ENCODE data around the gene PBXIP1. TPM values are rescaled to one million over a fixed set of nuclear protein-coding genes. Genes with fewer than 3 reads are reported as not detected.

The PBXIP1 gene
- total and polyA plus RNA-seq, 2 of the 13 experiments (the other 11 are each of a cell fraction or from before 2014, with no cell fraction given): 16.3 to 31.9 TPM

DNA sequence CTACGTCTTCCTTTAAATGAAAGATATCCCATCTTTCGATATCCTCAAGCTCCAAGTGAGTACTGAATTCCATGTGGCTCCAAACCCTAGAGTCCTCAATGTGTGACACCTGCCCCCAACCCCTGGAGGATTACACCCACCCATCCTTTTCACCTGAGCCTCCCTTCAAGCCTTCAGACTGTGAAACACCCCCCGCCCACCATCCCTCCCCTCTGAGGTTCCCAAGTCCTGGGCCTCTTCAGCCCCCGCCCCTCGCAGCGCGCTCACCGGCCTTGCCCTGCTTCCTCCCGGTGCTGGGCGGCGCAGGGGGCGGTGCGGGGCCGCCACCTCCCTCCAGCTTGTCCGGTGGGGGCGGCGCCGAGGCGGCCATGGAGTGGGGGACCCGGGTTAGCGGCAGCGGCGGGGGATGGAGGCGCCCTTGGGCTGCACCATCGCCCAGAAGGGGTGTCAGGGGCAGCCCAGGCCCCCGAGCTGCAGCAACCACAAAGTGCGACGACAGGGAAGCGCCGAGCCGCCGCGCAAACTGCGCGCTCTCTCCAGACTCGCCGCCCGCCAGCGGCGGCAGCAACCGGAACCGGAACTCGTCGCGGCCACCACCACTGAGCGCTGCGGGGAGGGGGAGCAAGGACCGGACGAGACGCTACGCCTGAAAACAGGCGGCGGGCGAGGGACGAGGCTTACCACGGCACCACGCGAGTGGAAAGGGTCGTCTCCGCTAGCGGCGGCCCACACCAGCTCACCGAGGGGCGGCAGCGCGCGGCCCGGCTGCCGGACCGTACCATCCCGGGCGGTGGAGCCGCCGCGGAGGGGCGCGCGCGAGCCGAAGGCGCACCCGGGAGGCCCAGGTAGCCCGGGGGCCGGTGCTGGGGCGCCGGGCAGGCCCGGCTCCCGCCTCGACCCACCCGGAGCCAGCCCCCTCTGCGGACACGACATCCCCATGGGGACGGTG lies 5.6 kb upstream of the PBXIP1 start, which contains the start of gene PYGO2 (continued):
- peak; percentile 59; the same call in 1 of the 2 replicates for TF ChIP-seq GFI1 (CRISPR knock-in tag; IDR thresholded peaks at IDR 0.05; ENCODE audit: borderline replicate concordance)
- no peak for TF ChIP-seq XBP1 (CRISPR knock-in tag; IDR thresholded peaks at IDR 0.05)
- TF ChIP-seq ZNF207 (IDR thresholded peaks at IDR 0.05; ENCODE audit: borderline replicate concordance): no peak
- TF ChIP-seq ELF3 (CRISPR knock-in tag; IDR thresholded peaks at IDR 0.05): peak; percentile 41
- no peak for TF ChIP-seq SOX6 (IDR thresholded peaks at IDR 0.05)
- 0 out of 2 replicates have a peak, but pooled peaks have one; percentile 40 for TF ChIP-seq SOX6 (CRISPR knock-in tag; IDR thresholded peaks at IDR 0.05)
- no peak for TF ChIP-seq NFKBIZ (CRISPR knock-in tag; IDR thresholded peaks at IDR 0.05)
- peak; percentile 90 for TF ChIP-seq ZNF160 (CRISPR knock-in tag; IDR thresholded peaks at IDR 0.05)
- TF ChIP-seq ZNF644 (CRISPR knock-in tag; IDR thresholded peaks at IDR 0.05; ENCODE audit: low read depth): no peak
- no peak for TF ChIP-seq PPARG (CRISPR knock-in tag; conservative IDR thresholded peaks at IDR 0.05)
- TF ChIP-seq CCDC6 (CRISPR knock-in tag; IDR thresholded peaks at IDR 0.05): peak; percentile 93
- TF ChIP-seq POLR2G (IDR thresholded peaks at IDR 0.05; ENCODE audit: low read depth, low read length): peak; percentile 88
- TF ChIP-seq GABPB1 (CRISPR knock-in tag; IDR thresholded peaks at IDR 0.05): peak; percentile 96
- 0 out of 2 replicates have a peak, but pooled peaks have one; percentile 58 for TF ChIP-seq JDP2 (CRISPR knock-in tag; IDR thresholded peaks at IDR 0.05; ENCODE audit: borderline replicate concordance)
- no peak for TF ChIP-seq HNRNPL (IDR thresholded peaks at IDR 0.05; ENCODE audit: low read depth, low read length)
- TF ChIP-seq, protein P1, sequence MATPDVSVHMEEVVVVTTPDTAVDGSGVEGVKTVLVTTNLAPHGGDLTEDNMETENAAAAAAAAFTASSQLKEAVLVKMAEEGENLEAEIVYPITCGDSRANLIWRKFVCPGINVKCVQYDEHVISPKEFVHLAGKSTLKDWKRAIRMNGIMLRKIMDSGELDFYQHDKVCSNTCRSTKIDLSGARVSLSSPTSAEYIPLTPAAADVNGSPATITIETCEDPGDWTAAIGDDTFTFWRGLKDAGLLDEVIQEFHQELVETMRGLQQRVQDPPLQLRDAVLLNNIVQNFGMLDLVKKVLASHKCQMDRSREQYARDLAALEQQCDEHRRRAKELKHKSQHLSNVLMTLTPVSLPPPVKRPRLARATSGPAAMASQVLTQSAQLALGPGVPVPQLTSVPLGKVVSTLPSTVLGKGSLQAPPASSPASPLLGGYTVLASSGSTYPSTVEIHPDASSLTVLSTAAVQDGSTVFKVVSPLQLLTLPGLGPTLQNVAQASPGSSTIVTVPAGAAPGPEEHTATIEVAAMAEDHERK (CRISPR knock-in tag; IDR thresholded peaks at IDR 0.05; ENCODE audit: low read depth): no peak
- peak; percentile 85 for TF ChIP-seq EED (CRISPR knock-in tag; IDR thresholded peaks at IDR 0.05)
- TF ChIP-seq ZNF333 (CRISPR knock-in tag; IDR thresholded peaks at IDR 0.05; ENCODE audit: borderline replicate concordance): no peak
- no peak for TF ChIP-seq ZZZ3 (CRISPR knock-in tag; IDR thresholded peaks at IDR 0.05; ENCODE audit: borderline replicate concordance)
- TF ChIP-seq ZSCAN12 (CRISPR knock-in tag; IDR thresholded peaks at IDR 0.05): peak; percentile 87; the same call in 1 of the 2 replicates
- peak; percentile 89 for TF ChIP-seq ZNF772 (CRISPR knock-in tag; IDR thresholded peaks at IDR 0.05)
- TF ChIP-seq, protein P2, sequence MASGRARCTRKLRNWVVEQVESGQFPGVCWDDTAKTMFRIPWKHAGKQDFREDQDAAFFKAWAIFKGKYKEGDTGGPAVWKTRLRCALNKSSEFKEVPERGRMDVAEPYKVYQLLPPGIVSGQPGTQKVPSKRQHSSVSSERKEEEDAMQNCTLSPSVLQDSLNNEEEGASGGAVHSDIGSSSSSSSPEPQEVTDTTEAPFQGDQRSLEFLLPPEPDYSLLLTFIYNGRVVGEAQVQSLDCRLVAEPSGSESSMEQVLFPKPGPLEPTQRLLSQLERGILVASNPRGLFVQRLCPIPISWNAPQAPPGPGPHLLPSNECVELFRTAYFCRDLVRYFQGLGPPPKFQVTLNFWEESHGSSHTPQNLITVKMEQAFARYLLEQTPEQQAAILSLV (CRISPR knock-in tag; IDR thresholded peaks at IDR 0.05; ENCODE audit: borderline replicate concordance): peak; percentile 70; the same call in 1 of the 2 replicates
- 0 out of 2 replicates have a peak, but pooled peaks have one; percentile 60 for TF ChIP-seq ZNF768 (CRISPR knock-in tag; IDR thresholded peaks at IDR 0.05)
- TF ChIP-seq ZNF552 (CRISPR knock-in tag; IDR thresholded peaks at IDR 0.05; ENCODE audit: borderline replicate concordance): 0 out of 2 replicates have a peak, but pooled peaks have one; percentile 76
